ENCODE data around the gene CRABP2. TPM values are rescaled to one million over a fixed set of nuclear protein-coding genes. Genes with fewer than 3 reads are reported as not detected.

The CRABP2 gene
- total RNA-seq, 2 experiments from 2014 or later, result 3.2 to 4.2 TPM

GRCh38 chr1:156690675-156691036 lies 14.7 kb downstream of the CRABP2 start:
- H3K27me3 ChIP-seq (ENCODE audit: control insufficient read depth in 1 of 2, insufficient read depth in 2 of 2, low read length in 2 of 2), result peaks cover 52 to 58% of the 10 kb centered on the region in 2 experiments
- Mint-ChIP-seq H3K27ac (no peak overlapping the region), H3K4me1 (ENCODE audit: low read depth) (peaks cover 26% of the 10 kb centered on the region), H3K4me3 (no peak overlapping the region), H3K9me3 (no peaks in the 10 kb centered on the region), H3K27me3 (peaks cover 61% of the 10 kb centered on the region), H3K36me3 (ENCODE audit: low read depth) (no peaks in the 10 kb centered on the region)
- H3K4me1 ChIP-seq (ENCODE audit: insufficient read depth, low read length), result peaks cover 23% of the 10 kb centered on the region
- no peak for DNase-seq
- no peak for ATAC-seq (ENCODE audit: poor library complexity)
- no peak overlapping the region for H3K27ac ChIP-seq (ENCODE audit: low read depth in 1 of 2, low read length in 2 of 2)
- H3K36me3 ChIP-seq (ENCODE audit: insufficient read depth, low read length), result no peaks in the 10 kb centered on the region
- no peak overlapping the region for H3K4me3 ChIP-seq (ENCODE audit: low read length)
- peaks cover 0 to 13% of the 10 kb centered on the region in 2 experiments for H3K9me3 ChIP-seq (ENCODE audit: control insufficient read depth in 1 of 2, insufficient read depth in 1 of 2, low read length in 2 of 2)
- intact Hi-C loops (cut with DNase I, micrococcal nuclease), result no loop called here
- CTCF ChIA-PET, result interaction anchor here (1.0 to 3.6 kb wide), 9 partner anchors 11 to 245 kb away, joined by 3 to 119 read pairs (median 9); partner anchors contain the start of genes CRABP2 and MRPL24
- TF ChIP-seq CTCF (IDR thresholded peaks at IDR 0.05), result no peak
- POLR2A ChIA-PET, result interaction anchor here (0.9 to 3.9 kb wide), 5 partner anchors 25 to 169 kb away, joined by 3 to 38 read pairs (median 4); partner anchors contain the start of genes ISG20L2, METTL25B, MRPL24 and PRCC

GRCh38 chr1:156689953-156690674 lies 15.3 kb downstream of the CRABP2 start:
- POLR2A ChIA-PET, result interaction anchor here (0.8 to 3.9 kb wide), 7 partner anchors 15 to 170 kb away, joined by 3 to 38 read pairs (median 4); partner anchors contain the start of genes CRABP2, ISG20L2, METTL25B and MRPL24
- H3K36me3 Mint-ChIP-seq (ENCODE audit: low read depth), result no peaks in the 10 kb centered on the region
- peaks cover 61% of the 10 kb centered on the region for H3K27me3 Mint-ChIP-seq

More at GRCh38 chr1:156689953-156690674, 15.3 kb downstream of the CRABP2 start:
- ATAC-seq (ENCODE audit: poor library complexity) (no peak), DNase-seq (no peak)
- intact Hi-C loops (cut with DNase I, micrococcal nuclease), result loop anchor here (1.0 to 10.0 kb wide), 7 partner anchors 16 to 239 kb away; partner anchors contain the start of genes LRRC71 (in 1 of the 2), NTRK1 (in 1 of the 2) and PRCC (in 1 of the 2)
- peaks cover 26% of the 10 kb centered on the region for H3K4me1 Mint-ChIP-seq (ENCODE audit: low read depth)
- H3K9me3 Mint-ChIP-seq, result no peaks in the 10 kb centered on the region
- Histone ChIP-seq H3K27me3 (ENCODE audit: control insufficient read depth in 1 of 2, insufficient read depth in 2 of 2, low read length in 2 of 2) (peaks cover 52 to 58% of the 10 kb centered on the region in 2 experiments), H3K27ac (ENCODE audit: low read depth in 1 of 2, low read length in 2 of 2) (no peak overlapping the region), H3K4me1 (ENCODE audit: insufficient read depth, low read length) (peaks cover 23% of the 10 kb centered on the region), H3K36me3 (ENCODE audit: insufficient read depth, low read length) (no peaks in the 10 kb centered on the region), H3K9me3 (ENCODE audit: control insufficient read depth in 1 of 2, insufficient read depth in 1 of 2, low read length in 2 of 2) (peaks cover 0 to 13% of the 10 kb centered on the region in 2 experiments), H3K4me3 (ENCODE audit: low read length) (no peak overlapping the region)
- no peak overlapping the region for H3K27ac Mint-ChIP-seq
- no peak overlapping the region for H3K4me3 Mint-ChIP-seq
- CTCF ChIA-PET, result interaction anchor here (0.6 to 3.6 kb wide), 30 partner anchors 10 to 244 kb away, joined by 3 to 119 read pairs (median 6); partner anchors contain the start of genes CRABP2, ISG20L2, METTL25B and MRPL24
- no peak for TF ChIP-seq CTCF (IDR thresholded peaks at IDR 0.05)
